GM18517 (cell line): ENCODE measurements around the gene PI4K2B.
"Not testable (repeated sequence)": the region's sequence is repeated elsewhere in the genome, so short reads cannot be mapped to it uniquely, and the experiment has no call there.

Source experiments
- ATAC-seq: cut with Tn5 transposase; IDR thresholded peaks from one replicate; pipeline ENCODE4 v1.9.1; 2021; ENCODE audit warnings: mild to moderate bottlenecking, moderate library complexity; ENCODE audit not compliant: unreplicated experiment

Gene PI4K2B

DNA sequence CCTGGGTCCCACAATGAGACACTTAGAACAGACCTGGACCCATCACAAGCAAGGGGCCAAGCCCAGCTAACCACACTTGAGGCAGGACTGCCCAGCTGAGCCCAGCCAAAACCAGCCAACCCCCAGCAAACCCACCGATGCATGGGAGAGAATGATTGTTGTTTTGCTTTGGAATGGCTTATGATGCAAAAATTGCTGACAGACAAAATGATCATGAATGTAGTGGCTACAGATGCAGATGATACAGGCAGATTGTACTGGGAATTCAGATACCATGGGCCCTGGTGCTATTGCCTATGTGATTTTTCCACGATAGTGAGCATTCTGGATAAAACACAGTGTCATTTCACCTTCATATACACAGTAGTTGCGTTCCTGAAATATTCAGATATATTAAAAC is 69.7 kb downstream of the PI4K2B start:
- no peak for ATAC-seq

DNA sequence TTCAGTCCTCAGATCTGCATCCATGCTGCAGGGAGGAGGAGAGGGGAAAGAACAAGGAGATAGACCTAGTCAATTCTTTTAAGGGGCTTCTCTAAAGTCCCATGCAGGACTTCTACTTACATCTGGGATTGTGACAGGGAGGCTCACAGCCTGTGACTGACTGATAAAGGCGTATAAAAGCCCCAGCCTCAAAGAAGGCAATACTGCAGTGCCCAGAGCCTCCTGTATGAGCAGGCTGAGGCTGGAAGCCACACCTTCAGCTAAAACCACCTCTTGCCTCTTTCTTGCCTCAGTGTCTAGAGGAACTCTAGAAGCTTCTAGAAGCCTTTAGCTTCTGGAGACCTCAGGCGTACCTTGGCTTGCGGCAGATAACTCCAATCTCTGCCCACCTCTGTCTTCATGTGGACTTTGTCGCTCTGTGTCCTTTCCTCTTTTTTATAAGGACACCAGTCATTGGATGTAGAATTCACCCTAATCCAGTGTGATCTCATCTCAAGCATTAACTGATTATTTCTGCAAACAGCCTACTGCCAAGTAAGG is 72.8 kb downstream of the PI4K2B start:
- no peak for ATAC-seq

DNA sequence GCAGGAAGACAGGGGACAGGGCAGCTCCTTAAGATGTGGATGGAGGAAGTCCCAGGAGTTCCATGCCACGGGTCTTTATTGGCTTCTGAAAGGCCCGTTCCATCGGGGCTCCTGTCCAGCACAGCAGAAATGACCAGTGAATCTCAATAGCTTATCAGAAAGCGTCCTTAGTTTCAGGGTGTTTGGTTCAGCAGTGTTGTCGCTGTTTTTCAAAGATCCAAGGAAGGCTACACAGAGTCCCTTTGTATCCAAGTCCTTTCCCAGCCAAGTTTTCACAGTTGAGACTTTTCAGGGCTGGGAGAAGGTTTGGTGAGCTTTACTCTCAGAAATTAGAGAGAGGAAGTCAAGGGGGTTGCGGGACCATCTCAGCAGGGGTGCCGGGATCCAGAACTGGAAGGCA is 73.8 kb downstream of the PI4K2B start:
- no peak for ATAC-seq

DNA sequence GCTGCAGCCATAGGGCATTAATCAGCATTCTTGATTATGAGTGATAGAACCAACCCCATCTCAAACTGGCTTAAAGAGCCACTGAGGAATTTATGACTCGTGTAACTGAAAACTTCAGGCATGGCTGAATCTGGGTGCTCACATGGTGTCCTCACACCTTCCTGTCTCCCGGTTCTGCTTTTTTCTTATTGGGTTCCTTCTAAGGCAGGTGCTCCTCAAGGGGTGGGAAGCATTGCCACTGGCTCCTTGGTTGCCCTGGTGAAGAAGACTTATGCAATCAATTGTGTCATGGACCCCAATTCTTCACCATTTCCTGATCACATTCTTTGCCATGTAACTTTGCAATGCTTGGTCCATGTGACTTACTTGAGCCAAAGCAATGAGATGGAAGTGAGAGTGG is 74.5 kb downstream of the PI4K2B start:
- no peak for ATAC-seq

DNA sequence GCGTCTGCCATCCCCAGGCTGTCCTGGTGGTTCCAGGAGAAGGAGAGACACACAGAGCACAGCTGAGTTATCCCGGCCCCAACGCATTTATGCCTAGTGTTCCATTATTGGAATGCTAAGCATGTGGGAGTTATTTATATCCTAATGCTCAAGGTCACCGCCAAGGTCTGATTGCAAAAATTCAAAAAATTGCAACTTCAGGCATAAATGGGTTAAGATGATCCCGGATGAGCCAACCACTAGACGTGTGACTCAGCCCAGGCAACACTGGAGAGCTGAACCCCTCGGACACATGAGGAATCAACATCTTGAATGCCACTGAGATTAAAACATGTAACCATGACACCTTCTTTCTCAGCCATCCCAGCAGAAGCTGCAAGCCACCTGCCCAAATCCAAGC is 74.9 kb downstream of the PI4K2B start:
- ATAC-seq: no peak

DNA sequence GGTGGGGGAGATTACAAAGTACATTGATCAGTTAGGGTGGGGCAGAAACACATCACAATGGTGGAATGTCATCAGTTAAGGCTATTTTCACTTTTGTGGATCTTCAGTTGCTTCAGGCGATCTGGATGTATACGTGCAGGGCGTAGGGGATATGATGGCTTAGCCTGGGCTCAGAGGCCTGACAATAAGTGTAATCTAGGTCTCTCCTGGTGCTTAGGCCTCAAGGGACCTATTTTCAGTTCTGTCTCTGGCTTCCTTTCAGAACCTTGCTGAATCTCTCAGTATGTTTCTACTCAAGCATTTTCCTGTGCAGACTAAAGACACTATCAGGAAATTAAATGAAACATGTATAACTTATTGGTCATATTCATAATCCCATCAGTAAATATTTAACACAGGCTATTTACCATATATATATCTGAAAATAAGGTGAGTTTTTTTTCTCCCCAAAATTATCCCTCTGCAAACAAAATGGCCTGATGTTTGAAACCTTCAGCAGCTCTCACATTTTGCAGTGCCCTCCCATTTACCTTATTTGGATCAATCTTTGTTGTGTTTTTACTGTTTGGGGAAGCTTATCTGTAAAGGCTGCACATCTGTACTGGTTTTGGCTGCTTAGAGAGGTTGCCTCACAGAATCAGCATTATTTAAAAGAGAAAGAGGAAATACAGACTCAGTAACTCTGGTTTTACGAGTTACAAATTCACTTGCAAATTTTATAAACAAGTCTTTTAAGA is 76.4 kb downstream of the PI4K2B start:
- peak; percentile 63 for ATAC-seq

DNA sequence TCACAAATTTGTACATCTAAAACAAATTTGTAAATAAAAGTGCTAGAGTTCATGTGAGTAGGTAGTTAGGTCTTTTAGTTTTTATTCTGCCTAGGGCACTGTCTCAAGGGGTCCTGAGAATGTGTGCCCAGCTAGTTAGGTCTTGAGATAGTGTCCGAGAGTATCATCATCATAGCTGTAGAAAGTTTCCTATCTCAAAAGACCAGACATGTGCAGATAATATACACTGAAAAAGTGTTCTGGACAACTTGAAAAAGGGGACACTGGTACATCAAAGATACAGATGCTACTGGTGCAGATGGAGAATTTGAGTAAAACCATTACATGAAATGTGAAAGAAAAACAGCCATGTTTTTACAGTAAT is 77.0 kb downstream of the PI4K2B start:
- peak; percentile 34 for ATAC-seq

DNA sequence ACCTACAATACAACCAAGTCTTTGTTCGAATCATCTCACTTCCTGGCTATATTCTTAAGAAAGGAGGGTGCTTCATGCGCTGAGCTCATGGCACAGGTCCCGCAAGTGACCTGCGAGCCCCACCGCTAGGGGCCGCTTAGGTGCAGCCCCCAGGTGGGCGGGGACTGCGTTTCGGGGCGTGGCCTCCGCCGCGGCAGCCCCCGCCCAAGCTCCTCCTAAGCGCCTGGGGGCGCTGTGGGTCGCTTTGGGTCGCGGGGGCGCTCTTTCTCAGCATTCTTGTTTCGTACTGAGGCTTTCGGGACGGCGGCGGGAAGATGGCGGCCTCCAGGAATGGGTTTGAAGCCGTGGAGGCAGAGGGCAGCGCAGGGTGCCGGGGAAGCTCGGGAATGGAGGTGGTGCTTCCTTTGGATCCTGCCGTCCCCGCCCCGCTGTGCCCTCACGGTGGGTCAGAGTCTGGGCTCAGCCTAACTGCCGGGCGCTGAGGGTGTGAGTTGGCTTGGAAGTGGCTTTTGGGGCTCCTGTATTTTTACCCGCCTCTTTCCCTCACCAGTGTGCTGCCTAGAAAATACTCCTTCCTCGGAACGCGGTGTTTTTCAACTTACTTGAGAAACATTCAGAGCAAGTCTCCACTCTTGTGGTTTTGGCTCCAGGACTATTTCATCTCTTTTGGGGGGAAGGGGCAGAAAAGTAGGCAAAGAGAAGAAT is 78.8 kb downstream of the PI4K2B start, which contains the start of gene ZCCHC4:
Gene ZCCHC4, plus strand, starts transcription at position 279 of the 705 bp plus-strand sequence. Its CDS starts 36 bp downstream, at position 315.
- ATAC-seq: peak; percentile 70

DNA sequence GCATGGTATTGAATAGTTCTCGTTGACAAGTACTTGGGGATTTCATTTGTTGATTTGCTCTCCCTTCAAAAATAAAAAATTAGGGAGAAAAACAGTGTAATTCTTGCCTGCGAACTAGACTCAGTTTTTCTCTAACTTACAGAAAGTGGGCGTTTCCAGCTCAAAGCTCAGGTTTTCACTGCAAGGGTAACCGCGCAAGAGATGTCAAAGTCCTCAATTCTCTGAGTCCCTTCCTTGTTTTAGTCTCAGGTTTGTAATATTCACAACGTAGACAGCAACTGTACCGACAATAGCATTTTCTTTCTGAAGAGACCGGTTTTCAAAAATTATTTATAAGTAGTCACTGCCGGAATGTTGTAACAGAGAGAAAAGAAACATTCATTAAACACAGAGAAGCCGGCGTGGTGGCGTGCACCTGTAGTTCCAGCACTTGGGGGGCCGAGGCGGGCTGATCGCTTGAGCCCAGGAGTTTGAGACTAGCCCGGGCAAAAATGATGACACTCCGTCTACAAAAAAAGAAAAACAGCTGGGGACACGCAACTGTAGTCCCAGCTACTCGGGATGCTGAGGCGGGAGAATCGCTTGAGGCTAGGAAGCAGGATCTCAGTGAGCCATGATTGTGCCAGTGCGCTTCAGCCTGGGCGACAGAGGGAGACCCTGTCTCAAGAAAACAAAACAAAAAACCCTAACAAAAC is 79.5 kb downstream of the PI4K2B start:
- ATAC-seq: no peak

DNA sequence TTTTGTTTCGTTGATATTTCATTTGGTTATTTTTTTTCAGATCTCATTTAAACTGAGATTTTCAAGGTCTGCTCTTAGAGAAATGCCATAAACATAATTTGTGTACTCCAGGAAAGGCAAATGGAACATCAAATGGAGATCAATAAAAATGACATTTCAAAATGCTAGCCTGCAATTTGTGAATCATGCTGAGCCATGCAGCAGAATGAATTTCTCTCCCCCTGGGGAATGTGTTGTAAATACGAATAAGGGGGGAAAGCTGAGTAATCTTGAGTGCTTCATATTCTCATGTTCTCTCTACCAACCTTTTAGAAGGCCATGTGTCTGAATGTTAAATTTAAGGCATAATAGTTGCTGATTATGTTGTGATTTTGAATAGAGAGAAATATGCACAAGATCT is 86.5 kb downstream of the PI4K2B start:
- ATAC-seq: no peak

DNA sequence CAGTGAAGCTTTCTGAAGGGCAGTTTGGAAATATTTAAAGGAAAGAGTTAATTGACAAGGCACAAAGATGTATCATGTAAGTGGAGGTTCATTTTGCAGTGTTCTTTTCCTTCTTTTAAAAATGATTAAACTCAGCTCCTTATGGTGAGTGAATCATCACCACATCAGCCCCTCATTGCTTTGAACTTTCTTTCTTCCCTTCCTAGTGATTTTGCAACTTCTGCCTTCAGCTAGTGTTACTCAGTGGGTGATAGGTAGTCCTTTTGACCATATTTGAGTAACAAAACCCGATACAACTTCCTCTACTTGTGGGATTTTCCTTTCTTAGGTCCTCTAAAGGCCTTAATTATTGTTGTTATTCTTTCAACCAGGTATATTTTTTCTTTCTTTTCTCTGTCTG is 86.9 kb downstream of the PI4K2B start:
- ATAC-seq: no peak

DNA sequence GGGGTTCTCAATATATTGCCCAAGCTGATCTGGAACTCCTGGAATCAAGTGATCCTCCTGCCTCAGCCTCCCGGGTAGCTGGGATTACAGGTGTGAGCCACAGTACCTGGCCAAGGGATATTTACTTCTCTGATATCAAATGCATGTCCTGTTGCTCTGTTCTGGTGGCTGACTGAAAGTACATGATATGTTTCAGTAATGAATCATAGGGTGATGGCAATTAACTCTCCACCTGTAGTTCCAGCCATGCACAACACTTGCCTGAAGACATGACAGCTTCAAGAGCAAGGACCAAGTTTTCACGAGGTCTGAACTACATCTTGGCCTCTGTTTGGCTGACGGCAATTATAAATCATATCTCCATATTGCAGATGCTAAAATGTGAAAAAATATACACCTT is 87.9 kb downstream of the PI4K2B start:
- ATAC-seq: no peak

DNA sequence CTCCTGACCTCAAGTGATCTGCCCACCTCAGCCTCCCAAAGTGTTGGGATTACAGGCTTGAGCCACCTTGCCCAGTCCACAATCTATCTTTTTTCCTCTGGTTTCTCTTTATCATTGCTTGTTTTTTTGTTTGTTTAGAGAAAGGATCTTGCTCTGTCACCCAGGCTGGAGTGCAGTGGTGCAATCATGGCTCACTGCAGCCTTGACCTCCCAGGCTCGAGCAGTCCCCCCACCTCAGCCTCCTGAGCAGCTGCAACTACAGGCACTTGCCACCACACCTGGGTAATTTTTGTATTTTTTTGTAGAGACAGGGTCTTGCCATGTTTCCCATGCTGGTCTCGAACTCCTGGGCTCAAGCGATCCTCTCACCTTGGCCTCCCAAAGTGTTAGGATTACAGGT is 94.6 kb downstream of the PI4K2B start:
- ATAC-seq: not testable (repeated sequence)
